Aorta (tissue), 5 donors: ENCODE results near the gene PRDX6. TPM values are rescaled to one million over a fixed set of nuclear protein-coding genes. Genes with fewer than 3 reads are reported as not detected.

Source experiments
- ATAC-seq: fragments of 200-7000 bp; cut with Tn5 transposase; one replicate; pipeline ENCODE4 v1.9.1; 2022; ENCODE audit warnings: moderate library complexity; ENCODE audit not compliant: low FRiP score
- DNase-seq, 2 donors: peaks; one replicate each; pipeline ENCODE4 v3.0.0-alpha.2; 2020
- H3K27ac ChIP-seq, 2 donors: one replicate each; pipeline ENCODE4 v1.5.1; 2013; ENCODE audit warnings: low read length in 2 of 2, mild to moderate bottlenecking in 2 of 2, moderate library complexity in 2 of 2, control low read depth in 1 of 2, inconsistent platforms in 1 of 2, low read depth in 1 of 2
- H3K27me3 ChIP-seq, 2 donors: one replicate each; pipeline ENCODE4 v1.6.1; 2013; ENCODE audit warnings: control low read depth in 1 of 2, low read length in 1 of 2, mild to moderate bottlenecking in 1 of 2, moderate library complexity in 1 of 2; ENCODE audit not compliant: insufficient read depth in 2 of 2, control insufficient read depth in 1 of 2
- H3K36me3 ChIP-seq, 2 donors: one replicate each; pipeline ENCODE4 v1.6.1; 2013; ENCODE audit warnings: control low read depth in 1 of 2, low read length in 1 of 2, mild to moderate bottlenecking in 1 of 2; ENCODE audit not compliant: insufficient read depth in 2 of 2, control insufficient read depth in 1 of 2
- H3K4me1 ChIP-seq, 2 donors: one replicate each; pipeline ENCODE4 v1.6.1; 2013; ENCODE audit warnings: low read length in 2 of 2, control low read depth in 1 of 2, mild to moderate bottlenecking in 1 of 2, moderate library complexity in 1 of 2; ENCODE audit not compliant: insufficient read depth in 2 of 2, control insufficient read depth in 1 of 2
- H3K4me3 ChIP-seq, 2 donors: one replicate each; pipeline ENCODE4 v1.5.1; 2013; ENCODE audit warnings: low read length in 2 of 2, control low read depth in 1 of 2, mild to moderate bottlenecking in 1 of 2
- H3K9me3 ChIP-seq: one replicate; pipeline ENCODE4 v1.6.1; 2013; ENCODE audit warnings: mild to moderate bottlenecking, low read length; ENCODE audit not compliant: control insufficient read depth
- WGBS, 2 donors: extraction: QIAGEN DNeasy Blood & Tissue Kit; methylation state at CpG; one replicate each; pipeline ENCODE4 v1.1.7; 2013; 5-methylcytosine and 5-hydroxymethylcytosine counted together
- intact Hi-C, 2 donors: fragments of 100-400 bp; cut with DNase I; formaldehyde crosslinking; loops; one replicate each; pipeline versions ENCODE4 v1.14.2 to v1.15.0; 2022
- polyA plus RNA-seq, 2 donors: library from polyadenylated mRNA; stranded (reverse); fragments of 200-250 nt; gene quantifications; one replicate each; pipeline ENCODE4 v1.2.3, GENCODE V29; 2013
- total RNA-seq, 2 donors: library from RNA; stranded (reverse); fragmentation: NEBNext Ultra II Directional; extraction: Animal tissue kit (Norgen Biotek cat#: 25700); gene quantifications; one replicate each; pipeline ENCODE4 v1.2.1, GENCODE V29; 2021
- donor health status: healthy with polysubstance abuse.
- donor health status: Bipolar disorder and iron deficiency.
- donor health status: DM: no; HTN: no; CAD: no.
- donor health status: DM: no; HTN: no; CAD: no.
- donor health status: DM: yes; HTN: yes; CAD: no.

PRDX6 gene
- total and polyA plus RNA-seq, 4 donors = 130 to 205 (median 152) TPM

- Histone ChIP-seq H3K36me3 (no peaks in the 10 kb centered on the region), H3K27me3 (no peaks in the 10 kb centered on the region), H3K27ac (no peak overlapping the region), H3K4me1 (peaks cover 0 to 1% of the 10 kb centered on the region in 2 donors), H3K4me3 (no peak overlapping the region), H3K9me3 (no peaks in the 10 kb centered on the region)
- DNase-seq (no peak), ATAC-seq (no peak)
- intact Hi-C loops = no loop called here
- WGBS, 2 donors = 24 to 26% methylated on average over 4 of the region's 4 CpGs
These were observed 53.9 kb downstream of the PRDX6 start for GRCh38 chr1:173530795-173531693.

- intact Hi-C loops = no loop called here
- DNase-seq = no peak
- H3K27ac ChIP-seq = no peak overlapping the region
- no peaks in the 10 kb centered on the region for H3K9me3 ChIP-seq
- ATAC-seq = no peak
- no peaks in the 10 kb centered on the region for H3K27me3 ChIP-seq
- no peak overlapping the region for H3K4me3 ChIP-seq
- peaks cover 0 to 1% of the 10 kb centered on the region in 2 donors for H3K4me1 ChIP-seq
- no peaks in the 10 kb centered on the region for H3K36me3 ChIP-seq
These were observed 55.1 kb downstream of the PRDX6 start for GRCh38 chr1:173532237-173532636.

- no peak overlapping the region for H3K27ac ChIP-seq
- H3K4me3 ChIP-seq = no peak overlapping the region
- H3K36me3 ChIP-seq = no peaks in the 10 kb centered on the region
- no peaks in the 10 kb centered on the region for H3K27me3 ChIP-seq
- ATAC-seq (no peak), DNase-seq (no peak)
- no peaks in the 10 kb centered on the region for H3K9me3 ChIP-seq
- H3K4me1 ChIP-seq = peaks cover 0 to 1% of the 10 kb centered on the region in 2 donors
- intact Hi-C loops = no loop called here
These were observed 59.1 kb downstream of the PRDX6 start for GRCh38 chr1:173536223-173536622.

Other genes starting within 250 kb of the PRDX6 start
- gene SLC9C2, start 125.7 kb downstream of the PRDX6 start, total RNA-seq = not detected
- not detected for gene SLC9C2, start 125.7 kb downstream of the PRDX6 start, polyA plus RNA-seq
- gene TEX50, start 158.0 kb downstream of the PRDX6 start, total RNA-seq = not detected
- not detected for gene TEX50, start 158.0 kb downstream of the PRDX6 start, polyA plus RNA-seq
- gene ANKRD45, start 192.5 kb downstream of the PRDX6 start, total RNA-seq = under 1 TPM; 0.33 to 0.39 TPM
- gene ANKRD45, start 192.5 kb downstream of the PRDX6 start, polyA plus RNA-seq = under 1 TPM in 1 of 2 donors, not detected in 1; 0.28 TPM
- 10 to 100 TPM; 28.5 to 35.2 TPM for gene KLHL20, start 237.6 kb downstream of the PRDX6 start, total RNA-seq
- gene KLHL20, start 237.6 kb downstream of the PRDX6 start, polyA plus RNA-seq = 10 to 100 TPM; 13.3 to 17.4 TPM